HEK293T (cell line): ENCODE measurements around the gene MAPT.

Experiments
- CTBP1 ChIP-seq: fragments of 450-650 bp; IDR thresholded peaks from 2 replicates; pipeline ENCODE4 v1.6.1; 2016; ENCODE audit warnings: borderline replicate concordance
- PKNOX1 ChIP-seq: fragments of 450-650 bp; IDR thresholded peaks from 2 replicates; pipeline ENCODE4 v1.6.1; 2016
- SP1 ChIP-seq: fragments of 450-650 bp; IDR thresholded peaks from 2 replicates; pipeline ENCODE4 v1.6.1; 2017
- TARDBP ChIP-seq: fragments of 450-650 bp; IDR thresholded peaks from 2 replicates; pipeline ENCODE4 v1.6.1; 2016

GRCh38 chr17:45867702-45868101, 26.7 kb upstream of the MAPT start:
- TF ChIP-seq SP1 (no peak), TARDBP (no peak), PKNOX1 (no peak), CTBP1 (no peak)
